CD4-positive, alpha-beta T cell treated with Interleukin-10 for 1 hour (primary cell): ENCODE measurements around the gene FAM131C.
"Not testable (repeated sequence)": the region's sequence is repeated elsewhere in the genome, so short reads cannot be mapped to it uniquely, and the experiment has no call there.

Experiments used
- DNase-seq: peaks from one replicate; pipeline ENCODE4 v3.0.0-alpha.2; 2020

The FAM131C gene

DNA sequence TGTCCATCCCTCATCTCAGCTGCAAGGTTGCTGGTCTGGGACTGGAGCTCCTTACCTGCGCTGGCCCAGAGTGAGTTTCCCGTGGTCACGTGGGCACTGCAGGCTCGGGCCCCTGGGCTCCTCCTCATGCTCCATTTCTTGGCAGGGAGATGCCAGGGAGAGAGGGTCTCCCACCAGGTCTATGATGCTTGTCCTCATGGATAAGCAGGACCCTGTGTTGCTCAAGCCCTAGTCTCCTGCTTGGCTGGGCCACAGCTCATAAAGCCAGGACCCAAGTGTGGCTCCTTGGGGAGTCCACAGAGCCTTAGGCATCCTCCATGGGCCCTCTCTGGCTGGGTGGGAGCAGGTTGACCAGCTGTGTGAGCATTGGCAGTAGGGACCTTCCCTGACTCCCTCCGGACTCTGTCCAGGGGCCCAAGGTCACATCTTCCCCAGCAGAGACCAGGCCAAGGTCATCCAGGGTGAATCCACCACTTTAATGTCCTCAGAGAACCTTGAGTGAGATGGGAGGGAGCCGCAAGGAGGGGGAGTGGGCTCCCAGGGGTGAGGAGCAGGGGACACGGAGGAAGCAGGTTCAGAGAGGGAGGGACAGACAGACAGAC is 16.0 kb downstream of the FAM131C start:
- not testable (repeated sequence) for DNase-seq

DNA sequence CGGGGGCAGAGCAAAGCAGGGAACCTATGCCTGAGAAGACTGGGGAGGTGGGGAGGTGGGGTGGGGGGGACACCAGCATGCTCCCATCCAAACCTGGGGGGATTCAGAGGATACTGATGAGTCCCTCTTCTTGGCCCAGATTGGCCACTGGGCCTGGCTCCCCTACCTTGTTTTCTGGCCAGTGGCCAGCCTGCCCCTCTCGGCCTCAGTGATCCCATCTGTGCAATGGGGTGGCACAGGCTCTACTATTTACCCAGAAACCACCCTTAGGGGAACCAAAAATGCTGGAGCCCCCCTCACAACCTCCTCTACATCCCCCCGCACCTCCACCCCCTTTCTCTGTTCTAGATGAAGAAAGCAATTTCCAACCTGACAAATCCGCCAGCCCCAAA is 16.9 kb downstream of the FAM131C start:
- not testable (repeated sequence) for DNase-seq

DNA sequence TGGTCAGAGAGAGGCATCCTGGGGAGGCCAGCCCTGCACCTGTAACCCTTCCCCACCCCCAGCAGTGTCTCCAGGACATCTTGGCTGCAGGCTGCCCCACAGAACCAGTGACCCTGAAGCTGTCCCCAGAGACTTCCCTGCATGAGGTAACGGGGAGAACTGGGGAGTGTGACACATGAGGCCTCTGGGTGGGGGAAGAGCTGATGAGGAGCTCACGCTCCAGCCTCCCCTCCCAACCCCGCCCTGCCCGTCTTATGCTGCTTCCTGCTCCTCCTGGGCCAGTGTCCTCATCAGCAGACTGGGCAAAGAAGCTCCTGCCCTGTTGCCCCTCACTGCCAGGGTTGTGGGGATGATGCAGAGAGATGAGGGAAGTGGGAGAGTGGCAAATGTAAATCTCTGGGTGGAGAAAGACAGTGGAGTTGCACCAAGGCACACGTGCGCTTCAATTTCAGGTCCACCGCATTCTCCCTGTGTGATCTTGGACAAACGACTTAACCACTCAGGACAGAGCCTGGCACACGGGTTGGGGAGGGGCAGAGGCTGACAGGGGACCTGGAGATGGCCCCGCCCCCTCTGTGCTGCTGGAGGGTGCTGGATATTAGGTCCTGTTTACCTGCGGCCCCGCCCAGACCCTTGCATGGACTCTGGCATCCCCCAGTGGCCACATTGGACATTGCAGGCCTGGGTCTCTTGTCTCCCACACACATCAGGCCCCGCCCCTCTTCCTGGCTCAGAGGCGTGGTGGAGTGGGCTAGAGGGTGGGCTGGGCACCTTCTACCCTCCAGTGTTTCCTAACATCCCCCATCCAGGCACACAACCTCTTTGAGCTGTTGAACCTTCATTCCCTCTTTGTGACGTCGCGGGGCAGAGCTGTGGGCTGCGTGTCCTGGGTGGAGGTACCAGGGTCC is 17.6 kb downstream of the FAM131C start:
- peak; percentile 85 for DNase-seq

DNA sequence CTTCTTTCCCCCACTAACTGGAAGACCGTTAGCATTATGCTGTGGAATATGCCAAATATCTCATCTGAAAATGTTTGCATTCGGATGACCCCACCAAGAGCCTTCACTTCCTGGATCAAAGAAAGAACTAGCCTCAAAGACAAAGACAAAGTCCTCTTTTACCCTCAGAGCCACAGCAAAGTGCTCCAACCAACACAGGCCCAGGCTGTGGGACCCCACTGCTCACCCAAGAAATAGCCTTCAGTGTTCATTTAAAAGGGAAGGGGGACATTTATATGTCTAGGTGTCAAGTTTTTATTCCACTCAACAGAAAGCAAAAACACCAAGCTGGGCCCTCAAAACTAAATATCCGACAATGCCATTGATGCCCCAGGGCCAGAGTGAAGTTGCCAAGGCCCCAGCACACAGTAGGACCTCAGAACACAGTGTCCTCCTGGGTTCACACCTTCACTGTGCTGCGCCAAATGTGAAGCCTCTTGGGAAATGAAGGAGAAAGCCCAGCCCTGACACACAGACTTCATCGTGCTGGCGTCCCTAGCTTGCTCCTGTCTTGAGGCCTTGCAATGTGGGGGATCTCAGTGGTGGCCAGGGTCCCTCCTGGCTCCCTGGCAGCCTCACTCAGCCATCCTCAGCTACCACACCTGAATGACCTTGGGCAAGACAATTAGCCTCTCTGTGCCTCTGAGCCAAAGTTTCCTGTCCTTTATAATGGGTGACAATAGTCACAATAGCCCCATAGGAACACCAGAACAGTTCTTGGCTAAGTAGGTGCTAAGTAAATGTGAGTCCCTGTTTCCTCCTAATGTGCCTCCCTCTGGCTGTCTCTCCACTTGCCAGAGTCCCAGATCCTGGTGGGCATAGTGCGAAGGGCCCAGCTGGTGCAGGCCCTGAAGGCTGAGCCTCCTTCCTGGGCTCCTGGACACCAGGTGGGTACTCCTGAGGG is 18.6 kb downstream of the FAM131C start:
- no peak for DNase-seq

DNA sequence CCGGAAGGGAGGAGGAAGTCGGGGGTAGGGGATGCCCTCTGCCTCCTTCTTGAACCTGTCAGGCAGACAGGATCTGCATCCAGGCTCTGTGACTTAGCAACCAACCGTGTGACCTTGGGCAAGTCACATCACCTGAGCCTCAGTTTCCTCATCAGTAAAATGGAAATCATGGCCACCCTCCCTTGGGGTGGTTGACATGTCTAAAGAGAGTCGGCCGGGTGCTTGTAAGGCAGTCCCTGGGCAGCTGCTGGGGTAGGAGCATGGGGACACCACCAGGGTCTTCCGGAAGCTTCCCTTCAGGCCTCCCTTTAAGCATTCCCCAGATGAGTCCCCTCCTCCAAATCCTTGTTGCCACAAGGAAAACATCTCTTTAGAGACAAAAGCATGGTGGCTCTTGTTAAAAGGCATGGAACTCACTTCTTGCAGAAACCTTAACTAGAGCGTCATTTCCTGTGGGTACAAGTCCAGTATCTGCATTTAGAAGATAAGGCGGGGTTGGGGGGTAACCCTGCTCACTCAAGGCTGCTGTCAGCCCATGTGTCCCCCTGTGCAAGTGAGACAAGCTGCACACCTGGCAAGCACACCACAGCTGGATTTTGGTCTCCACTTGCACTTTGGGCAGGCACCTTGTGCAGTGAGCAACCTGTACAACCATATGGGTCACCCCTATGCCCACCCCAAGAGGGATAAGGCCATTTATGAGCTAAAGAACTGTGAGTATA is 19.5 kb downstream of the FAM131C start:
- DNase-seq = no peak

DNA sequence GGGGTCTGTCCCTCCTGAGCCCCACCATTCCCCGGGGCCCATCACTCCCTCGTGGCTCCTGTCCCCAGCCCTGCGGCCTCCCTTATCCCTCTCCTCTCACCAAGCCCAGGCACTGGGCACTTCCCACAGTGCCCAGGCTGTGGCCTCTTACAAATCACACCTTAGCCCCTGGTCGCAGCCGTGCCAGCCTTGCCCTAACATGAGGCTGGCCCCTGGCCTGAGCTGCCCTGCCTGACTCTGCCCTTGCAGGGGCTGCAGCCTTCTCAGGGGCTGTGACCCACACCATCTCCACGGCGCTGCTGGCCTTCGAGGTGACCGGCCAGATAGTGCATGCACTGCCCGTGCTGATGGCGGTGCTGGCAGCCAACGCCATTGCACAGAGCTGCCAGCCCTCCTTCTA is 21.5 kb downstream of the FAM131C start:
- not testable (repeated sequence) for DNase-seq

DNA sequence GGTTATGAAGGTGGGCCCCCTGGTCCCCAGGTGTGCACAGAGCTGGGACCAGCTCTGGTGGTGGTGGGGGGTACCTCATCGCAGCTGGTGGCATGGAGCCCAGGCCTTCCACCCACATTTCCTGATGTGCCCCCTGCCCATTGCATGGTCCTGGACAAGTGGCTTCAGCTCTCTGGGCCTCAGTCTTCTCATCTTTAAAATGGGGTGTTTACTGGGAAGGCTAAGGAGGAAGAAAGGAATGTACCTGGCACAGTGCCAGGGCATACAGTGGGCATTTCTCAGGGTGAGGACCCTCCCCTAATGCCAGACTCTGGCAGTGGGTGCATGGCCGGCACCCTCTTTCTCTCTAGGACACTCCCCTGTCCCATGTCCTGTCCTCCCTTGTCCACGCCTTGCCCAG is 22.4 kb downstream of the FAM131C start:
- DNase-seq = no peak

DNA sequence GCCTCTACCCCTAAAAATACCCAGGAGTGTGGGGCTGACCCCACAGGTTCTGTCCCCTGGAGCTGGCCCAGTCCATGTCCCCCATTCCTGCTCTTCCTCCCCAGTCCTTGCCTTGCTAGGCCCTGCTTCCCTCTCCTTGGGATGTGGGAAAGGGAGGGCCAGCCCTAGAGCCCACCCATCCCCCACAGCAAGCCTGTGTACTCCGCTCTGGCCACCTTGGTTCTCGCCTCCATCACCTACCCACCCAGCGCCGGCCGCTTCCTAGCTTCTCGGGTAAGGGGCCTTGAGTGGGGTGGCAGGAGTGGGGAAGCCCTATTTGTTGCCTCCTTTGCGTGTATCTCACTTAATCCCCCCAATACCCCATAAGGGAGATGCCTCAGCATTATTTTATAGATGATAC is 23.1 kb downstream of the FAM131C start:
- DNase-seq = no peak

DNA sequence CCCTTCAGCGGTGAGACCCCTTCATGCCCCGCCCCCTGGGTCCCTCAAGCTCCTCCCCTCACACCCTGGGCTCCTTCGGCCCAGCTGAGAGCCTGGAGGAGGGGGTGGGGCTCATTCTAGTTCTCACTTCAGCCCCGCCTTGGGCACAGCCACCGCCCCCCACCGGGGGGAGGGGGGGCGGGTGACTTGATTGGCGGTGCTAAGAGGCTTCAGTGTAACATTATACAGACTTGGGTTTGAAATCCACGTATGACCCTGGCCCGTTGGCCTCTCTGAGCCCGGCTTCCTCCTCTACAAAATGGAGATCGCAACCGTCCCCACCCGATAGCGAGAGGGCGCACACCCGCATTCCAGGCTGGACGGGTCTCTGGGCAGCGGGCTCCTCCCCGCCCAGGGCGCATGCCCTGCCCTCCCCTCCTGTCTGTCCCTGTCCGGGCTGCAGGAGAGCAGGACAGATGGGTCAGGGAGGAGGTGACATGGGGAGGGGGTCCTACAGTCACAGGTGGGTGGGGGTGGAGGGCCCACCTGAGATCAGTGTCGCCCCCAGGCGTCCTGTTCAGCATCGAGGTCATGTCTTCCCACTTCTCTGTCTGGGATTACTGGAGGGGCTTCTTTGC is 24.8 kb downstream of the FAM131C start:
- peak; percentile 54 for DNase-seq

DNA sequence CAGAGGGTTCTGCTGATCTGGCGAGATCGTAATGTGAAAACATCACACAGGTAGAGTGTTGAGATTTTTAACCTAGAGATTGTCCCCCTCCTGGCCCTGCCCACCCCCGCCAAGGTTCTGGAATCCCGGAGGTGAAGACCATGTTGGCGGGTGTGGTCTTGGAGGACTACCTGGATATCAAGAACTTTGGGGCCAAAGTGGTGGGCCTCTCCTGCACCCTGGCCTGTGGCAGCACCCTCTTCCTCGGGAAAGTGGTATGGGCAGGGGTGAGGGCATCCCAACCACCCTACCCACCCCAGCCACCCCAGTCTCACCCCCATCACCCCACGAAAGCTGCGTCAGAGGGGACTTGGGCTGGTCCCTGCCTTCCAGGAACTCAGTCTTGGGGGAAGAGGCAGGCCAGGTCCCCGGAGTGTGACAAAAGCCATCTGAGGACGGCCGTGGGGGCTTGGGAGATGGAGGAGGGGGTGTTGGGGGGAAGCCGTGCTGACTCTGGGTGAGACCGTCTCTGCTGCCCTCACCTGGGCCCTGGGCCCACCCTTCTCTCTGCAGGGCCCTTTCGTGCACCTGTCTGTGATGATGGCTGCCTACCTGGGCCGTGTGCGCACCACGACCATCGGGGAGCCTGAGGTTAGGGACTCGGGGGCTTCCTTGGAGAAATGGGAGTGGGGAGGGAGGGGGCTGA is 25.5 kb downstream of the FAM131C start:
- no peak for DNase-seq

DNA sequence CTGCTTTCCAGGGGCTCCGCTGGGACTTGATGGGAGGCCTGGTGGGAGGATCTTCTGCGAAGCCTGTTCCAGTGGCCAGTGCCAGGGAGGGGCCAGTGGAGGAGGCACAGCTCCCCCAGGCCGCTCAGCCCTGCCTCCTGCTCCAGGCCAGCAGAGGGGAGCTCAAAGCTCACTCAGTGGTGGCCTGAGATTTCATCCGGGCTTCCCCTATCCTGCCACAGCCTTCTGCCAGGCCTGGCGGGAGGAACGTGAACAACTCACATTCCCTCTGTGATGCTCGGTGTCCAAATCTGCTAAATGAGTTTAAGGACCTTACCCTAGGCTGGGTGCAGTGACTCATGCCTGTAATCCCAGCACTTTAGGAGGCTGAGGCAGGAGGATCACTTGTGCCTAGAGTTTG is 26.6 kb downstream of the FAM131C start:
- DNase-seq = no peak

DNA sequence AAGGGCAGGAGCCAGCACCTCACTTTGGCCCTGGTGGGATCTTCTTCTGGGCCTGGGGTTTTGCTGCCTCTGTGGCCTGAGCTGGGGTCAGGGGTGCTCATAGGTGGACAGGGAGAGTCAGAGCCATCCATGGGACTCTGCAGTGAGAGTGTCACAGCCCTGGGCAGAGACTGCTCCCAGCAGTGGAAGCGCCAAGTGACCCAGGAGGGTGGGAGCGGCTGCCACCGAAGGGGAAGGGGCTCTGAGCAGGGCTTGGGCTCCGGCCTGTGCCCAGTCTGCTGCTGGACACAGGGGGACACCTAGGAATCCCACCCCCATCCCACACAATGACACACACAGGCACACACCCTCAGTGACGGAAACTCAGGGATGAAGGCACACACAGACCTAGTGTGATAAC is 29.5 kb downstream of the FAM131C start:
- DNase-seq = no peak

DNA sequence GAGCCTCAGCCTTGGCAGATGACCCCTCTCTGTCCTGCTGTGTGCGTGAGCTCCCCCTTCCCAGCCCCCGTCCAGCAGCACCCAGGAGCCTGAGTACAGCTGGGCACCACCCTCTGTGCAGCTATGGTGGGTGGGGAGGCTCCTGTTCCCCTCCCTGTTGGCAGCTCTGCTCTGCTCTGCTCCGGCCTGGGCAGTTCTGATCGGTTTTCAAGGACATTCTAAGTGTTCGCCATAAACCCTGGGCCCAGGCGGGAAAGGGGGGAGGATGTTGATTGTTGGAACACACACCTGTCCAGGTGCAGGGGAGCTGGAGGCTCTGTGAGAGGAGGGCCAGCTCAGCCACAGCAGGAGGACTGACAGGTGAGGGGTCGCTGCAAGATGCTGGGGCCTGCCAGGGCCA is 29.9 kb downstream of the FAM131C start, which contains the start of gene CLCNKB:
Gene CLCNKB (plus strand): TSS at position 262 of the 400 bp plus-strand sequence. CDS start 711 bp downstream, outside the sequence.
- DNase-seq = no peak

DNA sequence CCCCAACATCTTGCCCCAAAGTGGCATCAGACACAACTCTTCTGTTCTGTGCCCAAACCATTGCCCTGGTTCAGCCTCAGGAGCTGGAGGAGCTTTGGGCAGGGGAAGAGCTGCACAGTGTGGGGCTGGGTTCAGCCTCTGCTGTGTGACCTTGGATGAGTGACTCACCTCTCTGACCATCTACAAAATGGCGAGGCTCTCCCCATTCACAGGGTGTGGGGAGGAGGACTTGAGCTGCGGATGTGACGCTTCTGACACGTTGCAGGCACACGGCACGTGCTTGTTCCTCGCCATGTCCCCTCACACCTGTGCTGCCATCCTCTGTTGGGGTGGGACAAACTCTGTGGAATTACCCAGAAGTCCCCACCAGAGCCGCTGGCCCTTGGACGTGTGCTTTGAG is 30.8 kb downstream of the FAM131C start:
- DNase-seq = not testable (repeated sequence)

DNA sequence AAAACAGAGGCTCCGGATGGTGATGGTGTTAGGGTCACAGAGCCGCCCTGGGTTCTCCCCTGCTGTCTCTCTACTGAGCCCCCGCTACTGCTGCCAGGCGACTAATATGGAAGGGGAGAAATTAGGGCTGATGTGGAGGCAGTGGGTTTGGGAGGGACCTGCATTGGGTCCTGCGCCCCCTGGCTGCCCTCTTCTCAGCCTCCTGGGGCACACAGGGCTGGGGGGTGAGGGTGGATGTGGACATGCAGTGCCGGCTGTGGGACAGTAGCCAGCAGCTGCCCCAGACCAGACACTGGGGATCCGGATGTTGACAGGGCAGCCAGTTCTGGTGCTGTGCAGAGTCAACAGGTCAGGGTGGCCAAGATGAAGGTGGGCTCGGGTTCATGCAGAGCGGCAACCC is 31.4 kb downstream of the FAM131C start:
- no peak for DNase-seq

DNA sequence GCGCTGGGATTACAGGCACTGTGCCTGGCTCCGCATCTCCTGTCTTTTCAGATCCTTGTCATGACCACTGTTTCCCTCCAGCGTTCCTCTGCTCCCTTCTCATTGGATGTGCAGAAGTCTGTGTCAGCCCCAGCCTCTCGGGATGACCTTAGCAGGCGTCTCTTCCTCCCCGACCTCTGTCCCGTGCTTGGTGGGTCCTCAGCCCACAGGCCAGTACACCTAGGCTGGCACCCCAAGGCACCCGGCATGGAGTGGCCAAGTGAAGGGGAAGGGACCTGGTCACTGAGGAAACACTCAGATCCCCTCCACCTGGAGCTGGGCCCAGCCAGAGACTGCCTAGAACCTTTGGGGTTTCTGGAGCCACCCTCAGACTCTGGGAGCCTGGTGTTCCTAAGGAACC is 32.3 kb downstream of the FAM131C start:
- no peak for DNase-seq

DNA sequence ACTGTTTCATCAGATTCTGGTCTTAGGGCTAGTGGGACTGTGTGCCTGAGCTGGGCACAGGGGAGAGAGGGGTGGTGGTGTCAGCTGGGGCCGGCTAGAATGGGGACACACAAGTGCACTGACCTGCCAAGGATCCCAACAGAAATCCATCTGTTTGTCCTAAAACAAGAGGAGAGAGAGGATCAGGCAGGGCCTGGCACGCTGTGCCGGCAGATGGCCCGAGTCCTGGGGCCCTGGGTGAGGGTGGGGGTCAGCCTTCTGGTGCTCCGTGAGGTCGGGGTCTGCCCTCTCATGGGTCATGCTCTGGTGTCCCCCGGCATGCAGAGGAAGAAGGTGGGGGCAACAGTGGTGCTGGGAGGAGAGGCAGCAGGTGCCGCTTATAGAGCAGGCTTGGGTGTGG is 33.6 kb downstream of the FAM131C start:
- not testable (repeated sequence) for DNase-seq

DNA sequence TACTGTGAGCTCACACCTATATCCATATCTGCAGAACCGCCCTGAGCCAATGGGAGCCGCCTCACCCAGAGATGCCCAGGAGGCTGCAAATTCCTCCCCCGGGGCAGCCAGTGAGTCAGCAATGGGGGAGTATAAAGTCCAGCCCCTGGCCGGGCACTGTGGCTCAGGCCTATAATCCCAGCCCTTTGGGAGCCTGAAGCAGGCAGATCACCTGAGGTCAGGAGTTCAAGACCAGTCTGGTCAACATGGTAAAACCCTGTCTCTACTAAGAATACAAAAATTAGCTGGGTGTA is 34.9 kb downstream of the FAM131C start:
- DNase-seq = no peak

DNA sequence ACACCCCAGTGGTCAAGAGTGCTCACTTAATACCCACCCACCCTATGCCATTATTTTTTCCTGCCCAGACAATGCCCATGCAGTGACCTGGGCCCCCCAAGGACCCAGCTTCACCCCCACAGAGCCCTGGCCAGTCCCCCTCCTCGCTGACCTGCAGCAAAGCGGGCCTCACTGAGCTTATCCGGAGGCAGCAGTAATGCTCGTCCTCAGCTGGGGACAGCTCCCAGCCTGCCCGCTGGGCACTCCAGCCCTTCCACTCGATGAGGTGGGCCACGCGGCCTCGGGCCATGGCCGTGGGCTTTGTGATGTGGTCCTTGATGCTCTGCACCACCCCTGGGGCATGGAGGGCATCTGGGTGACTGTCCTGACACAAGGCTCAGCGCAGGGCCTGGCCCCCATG is 37.0 kb downstream of the FAM131C start:
- not testable (repeated sequence) for DNase-seq

DNA sequence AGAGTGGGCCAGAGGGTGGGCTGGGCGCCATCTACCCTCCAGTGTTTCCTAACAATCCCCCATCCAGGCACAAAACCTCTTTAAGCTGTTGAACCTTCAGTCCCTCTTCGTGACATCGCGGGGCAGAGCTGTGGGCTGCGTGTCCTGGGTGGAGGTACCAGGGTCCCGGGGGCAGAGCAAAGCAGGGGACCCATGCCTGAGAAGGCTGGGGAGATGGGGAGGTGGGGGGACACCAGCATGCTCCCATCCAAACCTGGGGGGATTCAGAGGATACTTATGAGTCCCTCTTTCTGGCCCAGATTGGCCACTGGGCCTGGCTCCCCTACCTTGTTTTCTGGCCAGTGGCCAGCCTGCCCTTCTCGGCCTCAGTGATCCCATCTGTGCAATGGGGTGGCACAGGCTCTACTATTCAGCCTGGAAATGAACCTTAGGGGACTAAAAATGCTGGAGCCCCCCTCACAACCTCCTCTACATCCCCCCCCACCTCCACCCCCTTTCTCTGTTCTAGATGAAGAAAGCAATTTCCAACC is 40.3 kb downstream of the FAM131C start:
- not testable (repeated sequence) for DNase-seq

DNA sequence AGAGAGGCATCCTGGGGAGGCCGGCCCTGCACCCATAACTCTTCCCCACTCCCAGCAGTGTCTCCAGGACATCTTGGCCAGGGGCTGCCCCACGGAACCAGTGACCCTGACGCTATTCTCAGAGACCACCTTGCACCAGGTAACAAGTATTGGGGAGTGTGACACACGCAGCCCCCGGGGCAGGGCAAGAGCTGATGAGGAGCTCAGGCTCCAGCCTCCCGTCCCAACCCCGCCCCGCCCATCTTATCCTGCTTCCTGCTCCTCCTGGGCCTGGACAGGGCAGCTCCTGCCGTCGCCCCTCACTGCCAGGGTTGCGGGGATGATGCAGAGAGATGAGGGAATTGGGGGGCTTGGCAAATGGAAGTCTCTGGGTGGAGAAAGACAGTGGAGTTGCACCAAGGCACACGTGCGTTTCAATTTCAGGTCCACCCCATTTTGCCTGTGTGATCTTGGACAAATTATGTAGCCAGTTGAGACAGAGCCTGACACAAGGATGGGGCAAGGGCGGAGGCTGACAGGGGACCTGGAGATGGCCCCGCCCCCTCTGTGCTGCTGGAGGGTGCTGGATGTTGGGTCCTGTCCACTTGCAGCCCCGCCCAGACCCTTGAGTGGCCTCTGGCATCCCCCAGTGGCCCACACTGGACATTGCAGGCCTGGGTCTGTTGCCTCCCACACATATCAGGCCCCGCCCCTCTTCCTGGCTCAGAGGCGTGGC is 40.9 kb downstream of the FAM131C start:
- DNase-seq = peak; percentile 45
